ENCODE measurements around the gene RNF103.
"Not testable (repeated sequence)": the region's sequence is repeated elsewhere in the genome, so short reads cannot be mapped to it uniquely, and the experiment has no call there.

RNF103 gene

DNA sequence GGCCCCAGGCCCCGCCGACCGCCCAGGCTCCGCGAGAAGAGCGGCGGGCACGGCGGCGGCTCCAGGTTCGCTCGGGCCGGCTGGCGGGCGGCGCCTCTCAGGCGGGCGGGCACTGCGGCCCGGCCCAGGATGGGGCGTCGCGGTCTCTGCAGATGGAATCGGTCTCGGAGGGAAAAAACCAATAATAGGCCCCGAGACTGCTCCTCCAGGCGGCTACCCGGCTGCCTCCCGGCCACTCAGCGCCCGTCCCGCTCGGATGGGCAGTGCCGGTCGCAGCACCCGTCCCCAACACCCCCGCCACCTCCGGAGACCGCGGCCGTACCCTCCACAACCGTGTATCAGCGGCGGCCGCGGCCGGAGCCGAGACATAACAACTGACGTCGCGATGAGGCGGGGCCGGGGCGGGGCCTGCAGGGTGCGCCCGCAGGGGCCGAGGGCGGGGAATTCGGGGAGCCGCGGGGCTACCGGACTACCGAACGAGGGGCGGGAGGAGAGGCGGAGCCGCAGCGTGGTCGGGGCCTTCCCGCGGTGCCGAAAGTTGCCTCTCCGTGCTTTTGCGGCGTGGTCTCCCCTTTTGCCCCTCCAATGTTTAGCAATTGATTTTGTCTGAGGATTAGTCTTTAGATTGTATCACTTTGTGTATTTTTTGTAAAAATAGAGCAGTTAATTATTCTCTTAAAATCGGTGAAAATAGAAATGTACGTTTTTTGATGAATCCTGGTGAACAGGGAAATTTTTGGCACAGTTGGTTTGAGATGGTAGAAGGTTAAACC, at the start of gene RNF103:
RNF103 (minus strand) TSS at position 372 of the 773 bp plus-strand sequence. CDS start 979 bp downstream, outside the sequence.
- peak; percentile 14 for DNase-seq

- no peak for DNase-seq
Observed at GRCh38 chr2:86673011-86673410, 49.3 kb upstream of the RNF103 start.

- no peak for DNase-seq
Observed at GRCh38 chr2:86672027-86672545, 48.4 kb upstream of the RNF103 start.

DNA sequence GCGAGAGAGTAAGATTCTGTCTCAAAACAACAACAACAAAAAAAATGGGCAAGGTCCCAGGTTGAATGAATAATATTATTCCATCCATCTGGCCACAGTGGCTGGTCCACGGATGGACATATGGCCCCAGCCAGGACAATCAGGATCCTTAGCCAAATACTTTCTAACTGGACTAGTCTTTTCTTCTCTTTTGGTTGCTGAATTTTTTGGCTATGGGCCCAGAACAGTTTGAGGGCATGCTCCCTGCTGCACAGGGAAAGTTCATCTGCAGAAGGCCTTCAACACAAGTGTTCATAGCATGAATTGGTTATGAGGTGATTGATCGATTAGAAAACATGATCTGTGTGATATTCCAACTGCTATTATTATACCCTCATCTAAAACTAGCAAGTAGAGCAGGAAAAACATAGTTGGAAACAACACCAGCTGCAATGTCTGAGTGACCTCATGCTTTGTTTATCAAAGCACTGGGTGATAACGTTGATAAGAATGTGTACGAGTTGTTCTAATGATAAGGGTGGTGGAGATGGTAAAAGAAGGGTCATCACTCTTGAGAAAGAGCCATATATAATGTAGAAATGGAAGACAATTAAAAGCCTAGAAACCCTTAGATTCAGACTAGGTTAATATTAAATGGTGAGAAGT, 47.8 kb upstream of the RNF103 start:
- DNase-seq: no peak

DNA sequence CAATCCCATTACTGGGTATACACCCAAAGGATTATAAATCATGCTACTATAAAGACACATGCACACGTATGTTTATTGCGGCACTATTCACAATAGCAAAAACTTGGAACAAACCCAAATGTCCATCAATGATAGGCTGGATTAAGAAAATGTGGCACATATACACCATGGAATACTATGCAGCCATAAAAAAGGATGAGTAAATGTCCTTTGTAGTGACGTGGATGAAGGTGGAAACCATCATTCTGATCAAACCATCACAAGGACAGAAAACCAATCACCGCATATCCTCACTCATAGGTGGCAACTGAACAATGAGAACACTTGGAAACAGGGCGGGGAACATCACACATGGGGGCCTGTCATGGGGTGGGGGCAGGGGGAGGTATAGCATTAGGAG, 45.7 kb upstream of the RNF103 start:
- not testable (repeated sequence) for DNase-seq

DNA sequence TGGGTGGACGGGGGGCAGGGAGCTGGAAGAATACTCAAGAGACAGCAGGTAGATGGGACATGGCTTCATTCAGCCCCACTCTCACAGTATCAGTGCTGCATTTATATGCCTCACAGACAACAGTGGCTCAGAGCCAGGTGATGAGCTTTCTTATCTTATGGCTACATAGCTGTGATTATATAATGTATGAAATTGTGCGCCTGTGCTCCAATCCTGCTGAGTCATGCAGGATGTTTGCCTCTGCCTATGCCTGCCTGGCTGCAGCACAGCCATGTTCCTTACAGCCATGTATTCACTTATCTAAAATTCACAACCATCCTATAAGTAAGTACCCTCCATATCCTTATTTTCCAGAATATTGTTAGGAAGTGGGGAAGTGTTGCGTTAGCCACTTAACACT, 37.7 kb upstream of the RNF103 start:
- DNase-seq: no peak

GRCh38 chr2:86650188-86650587, 26.5 kb upstream of the RNF103 start:
- DNase-seq: no peak

DNA sequence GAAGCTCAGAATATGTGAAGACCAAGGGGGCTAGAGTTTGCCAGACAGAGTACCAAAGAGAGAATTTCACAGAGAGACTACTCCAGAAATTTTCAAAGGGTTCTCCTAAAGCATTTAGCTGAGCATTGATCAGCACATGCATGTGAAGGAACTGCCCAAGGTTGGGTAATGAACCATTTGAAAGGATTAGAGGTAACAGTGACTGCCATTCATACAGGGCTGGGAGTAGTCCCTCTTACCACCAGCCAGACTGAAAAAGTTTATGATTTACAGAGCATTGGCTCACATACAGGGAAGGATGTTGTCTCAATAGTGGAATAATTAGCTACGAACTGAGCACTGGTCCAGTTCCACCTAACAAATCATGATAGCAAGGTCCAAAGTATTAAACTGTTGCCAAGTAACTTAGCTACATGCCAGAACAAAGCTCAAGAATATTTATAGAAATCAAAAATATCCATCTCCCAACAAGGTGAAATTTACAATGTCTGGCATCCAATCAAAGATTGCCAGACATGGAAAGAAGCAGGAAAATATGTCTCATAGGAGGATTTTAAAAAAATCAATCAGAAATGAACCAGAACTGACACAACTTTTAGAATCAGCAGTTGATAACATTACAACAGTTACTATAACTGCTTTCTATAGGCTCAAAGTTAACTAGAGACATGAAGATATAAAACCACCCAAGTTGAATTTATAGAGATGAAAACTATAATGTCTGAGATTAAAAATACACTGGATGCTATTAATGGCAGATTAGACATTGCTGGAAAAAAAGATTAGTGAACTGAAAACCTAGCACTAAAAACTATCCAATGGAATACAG, 25.7 kb upstream of the RNF103 start:
- DNase-seq: no peak

GRCh38 chr2:86648681-86649080, 25.0 kb upstream of the RNF103 start:
- DNase-seq: no peak

DNA sequence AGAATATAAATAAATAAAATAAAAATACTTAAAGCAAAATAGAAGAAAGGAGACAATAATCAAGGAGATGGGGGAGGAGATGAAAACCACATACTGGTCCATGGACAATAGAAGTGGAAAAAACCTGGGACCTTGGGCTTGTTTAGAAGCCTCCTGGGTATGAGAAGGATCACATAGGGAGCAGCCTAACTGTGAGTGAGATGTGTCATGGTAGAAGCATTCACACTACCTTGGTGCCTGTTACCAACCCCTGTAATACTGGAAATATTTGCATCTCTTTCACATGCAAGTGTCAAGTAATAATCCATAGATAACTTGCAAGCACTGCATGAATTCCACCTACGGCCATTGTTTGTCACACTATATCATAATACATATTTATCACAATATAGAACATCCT, 23.2 kb upstream of the RNF103 start:
- DNase-seq: no peak

GRCh38 chr2:86646329-86646728, 22.7 kb upstream of the RNF103 start:
- DNase-seq: no peak

- no peak for DNase-seq
Observed at GRCh38 chr2:86645752-86646151, 22.1 kb upstream of the RNF103 start.

DNA sequence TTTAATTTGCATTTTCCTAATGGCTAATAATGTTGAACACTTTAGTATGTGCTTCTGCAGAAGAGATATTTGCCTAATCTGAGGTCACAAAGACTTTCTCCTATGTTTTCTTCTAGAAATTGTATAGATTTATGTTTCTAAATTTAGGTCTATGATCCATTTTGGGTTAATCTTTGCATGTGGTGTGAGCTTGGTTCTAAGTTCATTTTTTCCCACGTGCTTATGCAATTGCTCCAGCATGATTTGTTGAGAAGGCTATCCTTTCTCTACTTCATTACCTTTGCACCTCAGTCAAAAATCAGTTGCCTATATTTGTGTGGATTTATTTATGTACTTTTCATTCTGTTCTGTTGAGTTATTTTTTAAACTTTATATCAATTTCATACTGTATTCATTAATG, 15.0 kb upstream of the RNF103 start:
- no peak for DNase-seq

GRCh38 chr2:86636842-86637241, 13.2 kb upstream of the RNF103 start:
- DNase-seq: no peak

GRCh38 chr2:86634352-86634751, 10.7 kb upstream of the RNF103 start:
- DNase-seq: no peak

- DNase-seq: no peak
Observed at GRCh38 chr2:86633155-86633651, 9.5 kb upstream of the RNF103 start.

GRCh38 chr2:86632672-86633071, 9.0 kb upstream of the RNF103 start:
- DNase-seq: no peak

- no peak for DNase-seq
Observed at GRCh38 chr2:86631846-86632485, 8.3 kb upstream of the RNF103 start.

GRCh38 chr2:86628091-86628522, 4.4 kb upstream of the RNF103 start:
- DNase-seq: no peak

- DNase-seq: no peak
Observed at GRCh38 chr2:86627550-86627949, 3.9 kb upstream of the RNF103 start.

DNA sequence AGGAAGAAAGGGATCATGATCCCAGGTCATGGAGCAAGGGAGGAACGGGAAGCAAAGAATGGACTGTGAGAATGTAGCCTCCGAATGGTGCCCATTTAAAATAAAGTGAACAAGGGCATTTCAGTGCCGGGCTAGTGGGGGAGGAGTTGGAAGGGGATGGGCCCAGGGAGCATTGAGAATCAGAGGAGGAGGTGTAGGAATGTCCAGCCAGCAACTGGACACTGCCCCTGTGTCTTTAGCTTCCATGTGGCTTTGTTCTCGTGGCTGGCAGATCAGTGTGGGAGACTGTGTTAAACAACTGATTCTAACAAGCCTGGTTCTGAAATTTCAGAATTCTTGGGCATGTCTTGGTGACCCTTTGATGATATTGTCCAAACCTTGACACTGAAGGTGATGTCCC, 1.4 kb upstream of the RNF103 start:
- no peak for DNase-seq

DNA sequence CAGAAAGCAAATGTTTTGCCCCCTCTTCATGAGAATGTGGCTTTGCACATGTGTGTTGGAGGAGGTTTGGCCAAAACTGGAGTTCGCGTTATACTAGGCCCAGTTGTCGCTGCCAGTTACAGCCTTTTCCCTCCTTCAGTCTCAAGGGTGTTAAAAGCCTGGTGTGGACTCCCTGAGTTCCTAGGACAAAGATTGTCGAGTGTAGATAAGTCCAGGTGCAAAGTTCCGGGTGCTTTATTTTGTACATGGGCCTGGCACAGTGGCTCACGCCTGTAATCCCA, 542 bp upstream of the RNF103 start:
- no peak for DNase-seq

GRCh38 chr2:86623043-86623493, 597 bp downstream of the RNF103 start:
- no peak for DNase-seq

Measured in NCI-H1436 treated with DMSO at 0.1 percent for 48 hours (cell line).